HG03135 (cell line): ENCODE data around the gene FSTL3.
A peak's percentile ranks its signal among the peaks of the same experiment; 100 is the strongest.
"Not testable (repeated sequence)": the region's sequence is repeated elsewhere in the genome, so short reads cannot be mapped to it uniquely, and the experiment has no call there.

Experiments
- ATAC-seq: cut with Tn5 transposase; IDR thresholded peaks from one replicate; pipeline ENCODE4 v1.9.1; 2021; ENCODE audit warnings: mild to moderate bottlenecking, moderate library complexity; ENCODE audit not compliant: unreplicated experiment

FSTL3 gene

DNA sequence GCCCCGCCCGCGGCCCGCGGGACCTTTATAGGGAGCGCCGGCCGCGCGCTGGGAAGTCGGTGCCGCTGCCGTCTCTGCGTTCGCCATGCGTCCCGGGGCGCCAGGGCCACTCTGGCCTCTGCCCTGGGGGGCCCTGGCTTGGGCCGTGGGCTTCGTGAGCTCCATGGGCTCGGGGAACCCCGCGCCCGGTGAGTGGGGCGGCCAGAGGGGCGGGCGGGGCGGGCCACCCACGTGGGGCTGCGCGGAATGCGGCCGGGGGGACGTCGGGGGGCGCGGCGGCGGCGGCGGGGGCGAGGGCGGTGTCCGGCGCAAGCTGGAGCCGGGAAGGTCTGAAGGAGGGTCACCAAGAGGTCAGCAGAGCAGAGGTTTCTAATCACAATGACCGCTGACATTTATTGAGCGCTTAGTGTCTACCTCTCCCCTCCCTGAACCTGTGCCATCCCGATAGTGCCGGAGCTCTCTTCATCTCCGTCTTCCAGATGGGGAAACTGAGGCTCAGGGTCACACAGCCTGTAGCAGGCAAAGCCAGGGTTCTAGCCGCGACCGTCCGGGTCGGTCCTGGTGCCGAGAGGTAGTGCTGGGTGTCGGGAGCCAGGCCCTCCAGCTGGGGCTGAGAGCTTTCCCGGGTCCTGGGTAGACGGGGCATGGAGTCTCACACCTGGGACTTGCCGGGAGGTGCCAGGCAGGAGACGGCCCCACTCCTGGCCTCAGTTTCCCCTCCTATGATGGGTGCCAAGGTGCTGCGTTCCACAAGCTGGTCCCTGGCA is at the start of gene FSTL3:
Gene FSTL3, plus strand, starts transcription at position 54 of the 767 bp plus-strand sequence. Its CDS starts 32 bp downstream, at position 86.
- ATAC-seq, result no peak

DNA sequence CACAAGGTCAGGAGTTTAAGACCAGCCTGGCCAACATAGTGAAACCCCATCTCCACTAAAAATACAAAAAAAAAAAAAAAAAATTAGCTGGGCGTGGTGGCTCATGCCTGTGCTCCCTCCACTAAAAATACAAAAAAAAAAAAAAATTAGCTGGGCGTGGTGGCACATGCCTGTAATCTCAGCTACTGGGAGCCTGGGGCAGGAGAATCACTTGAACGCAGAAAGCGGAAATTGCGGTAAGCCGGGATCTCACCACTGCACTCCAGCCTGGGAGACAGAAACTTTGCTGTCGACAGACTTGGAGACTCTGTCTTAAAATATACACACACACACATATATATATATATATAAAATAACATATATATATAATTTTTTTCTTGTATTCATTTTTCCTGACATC is 49.6 kb upstream of the FSTL3 start:
- not testable (repeated sequence) for ATAC-seq

DNA sequence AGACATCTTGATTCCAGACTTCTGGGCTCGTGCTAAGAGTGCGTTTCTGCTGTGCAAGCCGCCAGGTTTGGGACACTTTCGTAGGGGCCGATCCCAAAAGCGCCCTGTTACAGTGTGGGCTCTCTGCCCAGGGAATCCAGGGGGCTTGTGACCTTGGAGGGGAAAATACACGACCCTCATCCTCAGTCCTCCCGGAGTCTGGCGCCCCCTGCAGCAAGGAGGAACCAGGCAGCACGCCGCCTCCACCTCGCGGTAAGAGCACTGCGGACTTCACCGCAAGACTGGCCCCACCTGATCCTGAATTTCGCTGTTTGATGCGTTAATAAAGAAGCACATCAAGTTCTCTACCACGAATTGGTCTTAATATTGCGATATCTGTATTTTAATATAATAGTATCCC is 48.0 kb upstream of the FSTL3 start:
- ATAC-seq, result no peak

DNA sequence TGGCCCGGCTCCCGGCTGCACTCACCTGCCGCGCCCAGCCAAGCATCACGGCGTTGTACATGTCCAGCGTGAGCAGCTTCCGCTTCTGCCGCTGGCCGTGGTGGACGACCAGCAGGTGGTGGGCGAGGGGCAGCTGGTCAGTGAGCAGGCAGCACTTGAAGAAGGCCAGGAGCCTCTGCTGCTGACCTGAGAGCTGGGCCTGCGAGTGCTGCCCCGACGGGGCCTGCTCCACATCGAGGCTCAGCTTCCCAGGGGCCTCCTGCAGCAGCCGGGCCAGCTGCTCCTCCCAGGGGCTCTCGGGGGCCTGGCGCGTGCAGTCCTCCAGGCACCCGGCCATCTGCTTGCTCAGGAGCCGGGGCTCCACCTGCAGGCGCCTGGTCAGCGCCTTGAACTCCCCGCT is 46.7 kb upstream of the FSTL3 start:
- not testable (repeated sequence) for ATAC-seq

DNA sequence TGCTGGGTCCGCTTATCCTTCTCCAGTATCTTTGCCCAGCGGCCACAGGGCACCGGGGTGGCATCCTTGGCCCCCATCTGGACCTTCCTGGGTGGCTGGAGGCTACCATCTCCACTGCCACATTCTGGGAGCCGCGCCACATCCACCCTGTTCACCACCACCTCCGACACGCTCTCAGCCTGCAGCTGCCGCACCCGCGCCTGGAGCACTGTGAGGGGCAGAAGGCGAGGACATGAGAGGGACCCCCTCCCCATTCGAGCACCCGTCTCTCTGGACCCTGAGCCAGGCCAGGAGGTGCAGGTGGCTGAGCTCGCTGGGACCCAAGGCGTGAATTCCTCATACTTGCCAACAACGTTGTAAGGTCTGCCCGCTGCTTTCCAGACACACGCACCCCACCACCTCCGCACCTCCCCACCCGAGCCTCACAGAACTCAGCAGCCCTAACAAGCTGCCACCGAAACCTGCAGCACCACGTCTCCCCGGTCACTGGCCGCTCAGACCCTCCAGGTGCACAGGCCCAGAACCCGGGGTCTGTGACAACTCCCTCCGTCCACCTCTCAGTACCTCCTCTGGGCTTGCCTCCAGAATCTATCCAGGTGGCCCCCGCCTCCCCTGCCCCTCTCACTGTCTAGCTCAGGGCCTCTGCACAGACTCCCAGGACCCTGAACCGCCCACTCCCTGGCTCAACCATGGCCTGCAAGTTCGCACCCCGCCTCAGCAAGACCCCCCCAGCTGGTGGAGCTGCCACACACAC is 46.1 kb upstream of the FSTL3 start:
- no peak for ATAC-seq

DNA sequence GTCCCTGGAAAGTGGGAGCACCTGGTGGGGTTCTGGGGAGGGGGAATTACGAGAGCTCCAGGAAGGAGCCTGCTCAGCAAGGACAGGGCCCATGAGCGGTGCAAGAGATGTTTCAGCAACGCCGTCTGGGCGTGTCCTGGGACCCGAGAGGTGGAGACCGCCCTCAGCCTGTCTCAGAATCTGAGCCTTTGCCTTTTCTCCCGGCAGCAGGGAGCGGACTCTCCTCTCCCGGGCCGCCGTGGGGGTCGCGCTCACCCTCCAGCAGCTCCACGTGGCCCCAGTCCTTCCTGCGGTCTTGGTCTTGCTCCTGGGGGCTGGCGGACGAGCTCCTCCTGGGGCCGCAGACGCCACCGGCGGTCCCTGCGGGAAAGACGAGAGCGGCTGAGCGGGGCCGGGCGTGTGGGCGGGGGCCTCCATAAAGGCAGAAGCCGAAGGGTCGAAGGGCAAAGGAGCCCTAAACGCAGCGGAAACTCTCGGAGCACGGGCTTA is 43.6 kb upstream of the FSTL3 start:
- ATAC-seq, result peak; percentile 10

DNA sequence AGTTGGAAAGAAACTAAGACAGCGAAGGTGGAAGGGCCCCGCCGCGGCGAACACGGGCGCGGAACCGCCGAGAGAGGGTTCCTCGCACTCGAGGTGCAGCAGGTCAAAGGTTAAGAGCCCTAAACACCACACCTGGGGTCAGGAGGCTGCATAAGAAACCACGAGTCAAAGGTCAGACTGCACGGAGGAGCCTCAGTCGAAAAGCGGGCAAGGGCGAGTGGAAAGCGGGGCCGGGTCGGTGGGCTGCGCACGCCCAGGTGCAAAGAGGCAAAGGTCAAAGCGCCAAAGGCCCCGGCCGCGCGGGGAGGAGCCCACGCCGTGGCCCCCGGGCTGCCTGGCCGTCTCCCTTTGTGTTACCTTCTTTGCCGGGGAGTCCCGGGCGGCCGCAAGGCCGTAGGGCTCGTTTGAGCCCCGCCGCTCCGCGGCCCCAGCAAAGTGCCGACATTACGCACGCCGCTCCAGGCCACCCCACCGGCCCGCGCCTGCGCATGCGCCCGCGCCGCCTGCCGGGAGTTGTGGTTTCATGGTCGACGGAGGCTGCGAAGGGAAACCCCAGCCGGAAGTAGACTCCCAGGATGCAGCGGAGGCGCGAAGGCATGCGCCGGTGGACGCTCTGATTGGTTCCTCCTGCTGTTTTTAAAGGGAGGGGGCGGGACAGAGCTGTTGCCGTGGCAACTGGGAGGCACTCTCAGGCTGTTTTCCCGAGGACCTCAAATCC is 43.0 kb upstream of the FSTL3 start, which contains the start of gene POLRMT:
Gene POLRMT, minus strand, starts transcription at position 470 of the 718 bp plus-strand sequence. Its CDS starts 25 bp downstream, at position 445.
- ATAC-seq, result peak; percentile 79

- no peak for ATAC-seq
Measured at GRCh38 chr19:633786-634639, 42.2 kb upstream of the FSTL3 start.

GRCh38 chr19:634975-635652 is 41.1 kb upstream of the FSTL3 start:
- ATAC-seq, result no peak

DNA sequence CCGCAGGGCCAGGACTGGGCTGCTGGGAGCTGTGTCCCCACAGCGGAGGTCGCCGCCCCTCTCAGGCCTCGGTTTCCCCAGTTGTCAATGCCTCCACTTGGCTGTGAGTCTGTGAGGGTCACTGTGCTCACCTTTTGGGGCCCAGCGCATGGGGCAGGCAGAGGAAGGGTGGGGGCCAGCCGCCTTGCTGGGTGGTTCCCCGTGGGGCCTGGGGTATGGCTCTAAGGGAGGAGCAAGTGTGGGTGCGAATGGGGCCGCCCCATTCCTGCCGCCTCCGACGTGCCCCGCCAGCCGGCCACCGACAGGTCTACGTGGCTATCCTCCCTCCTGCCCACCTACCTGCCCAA is 37.3 kb upstream of the FSTL3 start:
- no peak for ATAC-seq

GRCh38 chr19:639253-640160 is 36.7 kb upstream of the FSTL3 start, which contains the start of gene FGF22:
TSS of gene FGF22 (plus strand) at chr19:639879. CDS start at chr19:639926, 47 bp downstream.
- ATAC-seq, result peak; percentile 47

DNA sequence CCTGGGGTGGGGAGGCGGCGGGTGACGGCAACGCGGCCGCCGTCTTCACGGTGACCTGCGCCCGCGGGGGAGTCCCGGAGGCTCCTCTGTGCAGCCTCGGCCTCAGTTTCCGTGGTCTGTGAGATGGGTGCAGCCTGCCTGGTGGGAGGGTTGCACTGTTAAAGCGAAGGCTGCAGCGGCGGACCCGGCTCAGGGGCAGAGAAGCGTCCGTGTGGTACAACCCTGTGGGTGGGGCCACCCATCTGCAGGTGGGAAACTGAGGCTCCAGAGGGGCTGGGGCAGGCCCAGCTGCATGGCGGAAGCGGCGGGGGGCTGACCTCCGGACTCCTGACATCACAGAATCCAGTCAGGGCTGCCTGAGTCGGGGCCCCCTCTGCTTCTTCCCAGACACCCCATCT is 36.0 kb upstream of the FSTL3 start:
- no peak for ATAC-seq

GRCh38 chr19:640606-641189 is 35.5 kb upstream of the FSTL3 start:
- ATAC-seq, result no peak

DNA sequence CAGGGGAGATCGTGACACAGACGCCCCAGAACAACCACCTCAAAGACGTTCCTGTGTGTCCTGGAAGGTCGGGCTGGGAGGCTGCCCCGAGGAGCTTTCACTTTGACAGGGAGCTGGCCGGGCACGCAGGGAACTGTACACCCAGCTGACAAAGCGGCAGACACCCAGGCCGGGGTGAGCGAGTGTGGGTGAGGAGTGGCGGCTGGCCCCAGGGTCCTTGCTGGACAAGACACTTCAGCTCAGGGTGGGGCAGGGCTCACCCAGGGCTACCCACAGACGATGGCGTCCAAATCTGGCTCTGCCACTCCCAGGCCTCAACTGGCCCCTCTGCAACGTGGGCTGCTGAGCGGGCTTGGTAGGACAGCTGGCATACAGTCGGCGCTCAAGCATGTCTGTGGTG is 34.5 kb upstream of the FSTL3 start:
- ATAC-seq, result no peak

DNA sequence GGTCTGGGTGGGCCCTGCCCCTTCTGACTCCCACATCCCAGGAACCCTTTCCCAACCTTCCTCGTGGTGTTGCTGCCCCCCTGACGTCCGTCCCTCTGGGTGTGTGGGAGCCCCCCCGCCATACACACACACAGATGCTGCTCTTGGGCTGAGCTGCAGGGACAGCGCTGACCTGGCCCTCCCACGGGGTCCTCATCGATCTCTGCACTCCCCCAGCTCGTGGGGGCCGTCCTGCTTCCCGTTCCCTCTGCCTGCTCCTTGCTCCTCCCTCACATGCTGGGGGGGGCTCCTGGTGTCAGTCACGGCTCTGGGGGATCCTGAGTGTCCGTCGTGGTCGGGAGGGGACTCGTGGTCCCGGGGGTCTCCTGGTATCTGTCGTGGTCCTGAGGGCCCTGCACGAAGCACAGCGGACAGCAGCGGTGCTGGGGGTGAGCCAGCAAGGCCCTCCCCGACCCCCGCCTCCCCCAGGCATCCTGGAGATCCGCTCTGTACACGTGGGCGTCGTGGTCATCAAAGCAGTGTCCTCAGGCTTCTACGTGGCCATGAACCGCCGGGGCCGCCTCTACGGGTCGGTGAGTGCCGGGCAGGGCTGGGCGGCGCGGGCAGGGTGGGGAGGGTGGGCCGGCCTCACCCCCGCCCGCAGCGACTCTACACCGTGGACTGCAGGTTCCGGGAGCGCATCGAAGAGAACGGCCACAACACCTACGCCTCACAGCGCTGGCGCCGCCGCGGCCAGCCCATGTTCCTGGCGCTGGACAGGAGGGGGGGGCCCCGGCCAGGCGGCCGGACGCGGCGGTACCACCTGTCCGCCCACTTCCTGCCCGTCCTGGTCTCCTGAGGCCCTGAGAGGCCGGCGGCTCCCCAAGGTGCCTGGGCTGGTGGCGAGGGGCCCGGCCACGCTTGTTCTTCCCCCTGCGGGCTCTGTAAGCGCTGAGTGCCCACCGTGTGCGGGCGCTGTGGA is 33.1 kb upstream of the FSTL3 start:
- ATAC-seq, result no peak

DNA sequence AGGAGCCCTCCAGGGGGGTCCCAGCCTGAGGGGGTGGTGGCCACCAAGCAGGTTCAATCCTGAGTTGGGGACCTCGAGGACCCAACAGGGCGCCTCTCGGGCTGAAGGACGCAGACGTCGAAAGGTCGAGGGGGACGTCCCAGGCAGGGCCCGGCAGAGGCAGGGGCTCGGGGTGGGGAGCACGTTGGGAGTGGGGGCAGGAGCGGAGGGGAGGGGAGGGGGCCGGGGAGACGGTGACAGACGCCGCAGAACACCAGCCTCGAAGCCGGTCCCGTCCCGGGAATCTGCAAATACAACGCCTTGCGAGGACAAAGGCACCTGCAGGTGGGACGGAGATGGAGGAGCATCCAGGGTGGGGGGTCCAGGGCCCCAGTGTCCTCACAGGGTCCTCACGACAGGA is 32.5 kb upstream of the FSTL3 start:
- no peak for ATAC-seq

GRCh38 chr19:644363-644762 is 31.8 kb upstream of the FSTL3 start:
- no peak for ATAC-seq
